Esophagus squamous epithelium (tissue), 5 donors: ENCODE measurements around the gene NET1. TPM values are rescaled to one million over a fixed set of nuclear protein-coding genes. Genes with fewer than 3 reads are reported as not detected.

Source experiments
- DNase-seq: peaks from one replicate; lab custom pipeline; 2025; lab: John Stamatoyannopoulos, UW
- H3K27ac ChIP-seq, 4 donors: fragments of 200-600 bp; sonication (generic); one replicate each; pipeline ENCODE4 v1.5.1; 2016 to 2019; ENCODE audit warnings: mild to moderate bottlenecking in 1 of 4
- H3K27me3 ChIP-seq, 4 donors: fragments of 200-600 bp; sonication (generic); 1 replicate in 3 of 4; 2 replicates in 1 of 4; pipeline versions ENCODE4 v1.5.1 to v1.6.0; 2017 to 2021; ENCODE audit warnings: antibody characterized with exemption in 1 of 4
- H3K36me3 ChIP-seq, 3 donors: fragments of 200-600 bp; sonication (generic); one replicate each; pipeline ENCODE4 v1.5.1; 2016 to 2019
- H3K4me1 ChIP-seq, 3 donors: fragments of 200-600 bp; sonication (generic); one replicate each; pipeline ENCODE4 v1.5.1; 2017 to 2019
- H3K4me3 ChIP-seq, 4 donors: fragments of 200-600 bp; sonication (generic); 1 replicate in 3 of 4; 2 replicates in 1 of 4; pipeline ENCODE4 v1.5.1; 2016 to 2019; ENCODE audit warnings: mild to moderate bottlenecking in 2 of 4, moderate library complexity in 1 of 4
- H3K9me3 ChIP-seq, 3 donors: fragments of 200-600 bp; sonication (generic); one replicate each; pipeline ENCODE4 v1.5.1; 2016 to 2019
- CTCF ChIP-seq, 6 experiments: fragments of 450-650 bp in 4 of 6; fragments of 200-600 bp in 2 of 6; sonication (generic) in 2 of 6; IDR thresholded peaks; one replicate each; pipeline ENCODE4 v1.5.1; 2016 to 2019; ENCODE audit warnings: antibody characterized with exemption in 6 of 6, mild to moderate bottlenecking in 4 of 6, moderate library complexity in 4 of 6
- POLR2A ChIP-seq, 4 donors: fragments of 450-650 bp; IDR thresholded peaks; one replicate each; pipeline ENCODE4 v1.6.1; 2017; ENCODE audit warnings: antibody characterized with exemption in 4 of 4, mild to moderate bottlenecking in 4 of 4, moderate library complexity in 3 of 4
- WGBS, 2 donors: methylation state at CpG; one replicate each; pipeline ENCODE4 v1.1.5; 2018; 5-methylcytosine and 5-hydroxymethylcytosine counted together
- intact Hi-C: fragments of 100-400 bp; cut with DNase I; formaldehyde crosslinking; loops from one replicate; pipeline ENCODE4 v1.15.0; 2022
- total RNA-seq, 4 donors: library from RNA; depleted of rRNA; stranded (reverse); fragments of >200 nt; gene quantifications; one replicate each; pipeline ENCODE4 v1.1.0, GENCODE V29; 2016
- donor health status: DM: yes; HTN: yes; CAD: no.

NET1 gene
- total RNA-seq, 4 donors from 2014 or later = 77.8 to 170 (median 107) TPM

- Histone ChIP-seq H3K27ac (no peak overlapping the region), H3K27me3 (no peaks in the 10 kb centered on the region), H3K36me3 (no peaks in the 10 kb centered on the region), H3K9me3 (peaks cover 0 to 30% (median 14%) of the 10 kb centered on the region in 3 donors), H3K4me1 (no peaks in the 10 kb centered on the region), H3K4me3 (no peak overlapping the region)
- intact Hi-C loops = no loop called here
- no peak for DNase-seq
- 84 to 87% methylated on average over 3 of the region's 3 CpGs for WGBS, 2 donors
- TF ChIP-seq CTCF (IDR thresholded peaks at IDR 0.05) (no peak), POLR2A (IDR thresholded peaks at IDR 0.05) (no peak)
These were observed 20.6 kb upstream of the NET1 start for GRCh38 chr10:5391790-5392189.

GRCh38 chr10:5393529-5393928, 18.8 kb upstream of the NET1 start:
- Histone ChIP-seq H3K27ac (no peak overlapping the region), H3K4me3 (no peak overlapping the region), H3K36me3 (no peaks in the 10 kb centered on the region), H3K9me3 (peaks cover 0 to 30% (median 14%) of the 10 kb centered on the region in 3 donors), H3K4me1 (no peaks in the 10 kb centered on the region), H3K27me3 (peaks cover 0 to 5% (median 0%) of the 10 kb centered on the region in 4 donors)
- WGBS, 2 donors = 83 to 88% methylated on average over 4 of the region's 14 CpGs
- no peak for TF ChIP-seq POLR2A (IDR thresholded peaks at IDR 0.05)
- TF ChIP-seq CTCF (IDR thresholded peaks at IDR 0.05) = no peak
- DNase-seq = no peak
- intact Hi-C loops = no loop called here

- Histone ChIP-seq H3K9me3 (peaks cover 0 to 15% (median 8%) of the 10 kb centered on the region in 3 donors), H3K36me3 (no peaks in the 10 kb centered on the region), H3K4me3 (no peak overlapping the region), H3K4me1 (no peaks in the 10 kb centered on the region), H3K27me3 (peaks cover 0 to 5% (median 0%) of the 10 kb centered on the region in 4 donors), H3K27ac (no peak overlapping the region)
- DNase-seq = no peak
- intact Hi-C loops = no loop called here
- TF ChIP-seq POLR2A (IDR thresholded peaks at IDR 0.05) = no peak
- no peak for TF ChIP-seq CTCF (IDR thresholded peaks at IDR 0.05)
- WGBS, 2 donors = 96 to 98% methylated on average over 9 to 13 of the region's 18 CpGs
These were observed 17.2 kb upstream of the NET1 start for GRCh38 chr10:5395168-5395567.

- no peak for TF ChIP-seq CTCF (IDR thresholded peaks at IDR 0.05)
- TF ChIP-seq POLR2A (IDR thresholded peaks at IDR 0.05) = no peak
- Histone ChIP-seq H3K27me3 (peaks cover 0 to 5% (median 0%) of the 10 kb centered on the region in 4 donors), H3K9me3 (no peaks in the 10 kb centered on the region), H3K4me1 (no peaks in the 10 kb centered on the region), H3K36me3 (no peaks in the 10 kb centered on the region), H3K27ac (no peak overlapping the region), H3K4me3 (no peak overlapping the region)
- intact Hi-C loops = no loop called here
- 51 to 52% methylated on average over 12 of the region's 12 CpGs for WGBS, 2 donors
- no peak for DNase-seq
These were observed 15.6 kb upstream of the NET1 start for GRCh38 chr10:5396556-5397300.

- intact Hi-C loops = no loop called here
- H3K9me3 ChIP-seq = no peaks in the 10 kb centered on the region
- no peaks in the 10 kb centered on the region for H3K36me3 ChIP-seq
- H3K27ac ChIP-seq = no peak overlapping the region
- DNase-seq = no peak
- peaks cover 0 to under 1% (median 0%) of the 10 kb centered on the region in 3 donors for H3K4me1 ChIP-seq
- 78 to 90% methylated on average over 6 of the region's 6 CpGs for WGBS, 2 donors
- peaks cover 0 to 5% (median 0%) of the 10 kb centered on the region in 4 donors for H3K27me3 ChIP-seq
- no peak for TF ChIP-seq CTCF (IDR thresholded peaks at IDR 0.05)
- TF ChIP-seq POLR2A (IDR thresholded peaks at IDR 0.05) = no peak
- H3K4me3 ChIP-seq = no peak overlapping the region
These were observed 13.0 kb upstream of the NET1 start for GRCh38 chr10:5399332-5399731.
